Neutrophil (primary cell): Measurements from ENCODE around the gene NRG3.

Experiments
- H3K27ac ChIP-seq: fragments of 200-600 bp; sonication (generic); 2 replicates; pipeline ENCODE4 v1.5.1; 2016; ENCODE audit warnings: mild to moderate bottlenecking, moderate library complexity
- H3K27me3 ChIP-seq: fragments of 200-600 bp; sonication (generic); 2 replicates; pipeline ENCODE4 v1.6.0; 2016; ENCODE audit warnings: mild to moderate bottlenecking
- H3K36me3 ChIP-seq: fragments of 200-600 bp; sonication (generic); 2 replicates; pipeline ENCODE4 v1.5.1; 2017
- H3K4me1 ChIP-seq, 2 experiments: fragments of 200-600 bp in 1 of 2; sonication (generic) in 1 of 2; 1 replicate in 1 of 2; 2 replicates in 1 of 2; pipeline versions ENCODE4 v1.5.1 to v1.6.1; 2013 to 2016; ENCODE audit warnings: low read depth in 1 of 2, low read length in 1 of 2, mild to moderate bottlenecking in 1 of 2, moderate library complexity in 1 of 2; ENCODE audit not compliant: control insufficient read depth in 1 of 2, insufficient read depth in 1 of 2
- H3K4me3 ChIP-seq, 2 experiments: fragments of 200-600 bp in 1 of 2; sonication (generic) in 1 of 2; 1 replicate in 1 of 2; 2 replicates in 1 of 2; pipeline ENCODE4 v1.5.1; 2013 to 2016; ENCODE audit warnings: low read depth in 1 of 2, low read length in 1 of 2, mild to moderate bottlenecking in 1 of 2, moderate library complexity in 1 of 2
- H3K9me3 ChIP-seq: fragments of 200-600 bp; sonication (generic); 2 replicates; pipeline ENCODE4 v1.5.1; 2016
- TF ChIP-seq, protein P1 (sequence below): fragments of 200-600 bp; sonication (generic); IDR thresholded peaks from 2 replicates; pipeline ENCODE4 v1.5.1; 2016; ENCODE audit warnings: antibody characterized with exemption

NRG3 gene

DNA sequence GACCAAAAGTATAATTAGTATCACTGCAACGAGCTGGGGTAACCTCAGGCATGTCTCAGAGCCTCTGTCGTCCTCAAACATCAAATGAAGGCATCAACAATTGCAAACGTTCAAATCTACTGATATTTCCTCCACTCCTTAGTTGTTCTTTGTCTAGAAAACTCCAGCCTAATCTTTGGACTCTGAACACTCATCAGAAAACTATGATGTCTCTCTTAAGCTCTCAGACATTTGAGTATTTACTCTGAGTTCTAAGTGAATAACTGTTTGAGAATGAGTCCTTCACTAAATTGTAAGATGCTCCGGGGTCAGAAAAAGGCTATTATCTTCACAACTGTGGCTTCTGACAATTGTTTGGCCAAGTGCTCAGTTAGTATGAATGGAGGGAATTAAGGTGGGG, 536.4 kb downstream of the NRG3 start:
- no peaks in the 10 kb centered on the region for H3K27me3 ChIP-seq
- no peak overlapping the region for H3K27ac ChIP-seq
- H3K4me1 ChIP-seq: no peaks in the 10 kb centered on the region
- H3K9me3 ChIP-seq: no peaks in the 10 kb centered on the region
- H3K36me3 ChIP-seq: no peaks in the 10 kb centered on the region
- H3K4me3 ChIP-seq: no peak overlapping the region
- TF ChIP-seq, protein P1, sequence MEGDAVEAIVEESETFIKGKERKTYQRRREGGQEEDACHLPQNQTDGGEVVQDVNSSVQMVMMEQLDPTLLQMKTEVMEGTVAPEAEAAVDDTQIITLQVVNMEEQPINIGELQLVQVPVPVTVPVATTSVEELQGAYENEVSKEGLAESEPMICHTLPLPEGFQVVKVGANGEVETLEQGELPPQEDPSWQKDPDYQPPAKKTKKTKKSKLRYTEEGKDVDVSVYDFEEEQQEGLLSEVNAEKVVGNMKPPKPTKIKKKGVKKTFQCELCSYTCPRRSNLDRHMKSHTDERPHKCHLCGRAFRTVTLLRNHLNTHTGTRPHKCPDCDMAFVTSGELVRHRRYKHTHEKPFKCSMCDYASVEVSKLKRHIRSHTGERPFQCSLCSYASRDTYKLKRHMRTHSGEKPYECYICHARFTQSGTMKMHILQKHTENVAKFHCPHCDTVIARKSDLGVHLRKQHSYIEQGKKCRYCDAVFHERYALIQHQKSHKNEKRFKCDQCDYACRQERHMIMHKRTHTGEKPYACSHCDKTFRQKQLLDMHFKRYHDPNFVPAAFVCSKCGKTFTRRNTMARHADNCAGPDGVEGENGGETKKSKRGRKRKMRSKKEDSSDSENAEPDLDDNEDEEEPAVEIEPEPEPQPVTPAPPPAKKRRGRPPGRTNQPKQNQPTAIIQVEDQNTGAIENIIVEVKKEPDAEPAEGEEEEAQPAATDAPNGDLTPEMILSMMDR: no peak

GRCh38 chr10:82420001-82420400, 545.0 kb downstream of the NRG3 start:
- Histone ChIP-seq H3K36me3 (no peaks in the 10 kb centered on the region), H3K27ac (no peak overlapping the region), H3K4me3 (no peak overlapping the region), H3K4me1 (no peaks in the 10 kb centered on the region), H3K9me3 (no peaks in the 10 kb centered on the region), H3K27me3 (no peaks in the 10 kb centered on the region)
- TF ChIP-seq, protein P1: no peak

DNA sequence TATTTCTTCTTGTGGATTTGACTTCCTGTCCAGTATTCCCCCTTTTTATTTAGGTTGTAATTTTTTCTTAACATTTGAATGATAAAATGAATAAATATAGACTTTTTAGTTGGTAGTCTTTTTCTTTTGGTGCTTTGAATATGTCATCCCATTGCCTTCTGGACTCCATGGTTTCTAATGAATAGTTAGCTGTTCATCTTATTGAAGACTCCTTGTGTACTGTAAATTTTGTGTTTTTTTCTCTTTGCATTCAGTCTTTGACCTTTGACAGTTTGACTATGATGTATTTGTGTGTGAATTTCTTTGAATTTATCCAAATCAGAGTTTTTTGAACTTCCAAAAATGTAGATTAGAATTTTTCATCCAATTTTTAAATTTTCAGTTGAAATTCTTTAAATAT, 554.3 kb downstream of the NRG3 start:
- Histone ChIP-seq H3K27me3 (no peaks in the 10 kb centered on the region), H3K27ac (no peak overlapping the region), H3K9me3 (no peaks in the 10 kb centered on the region), H3K36me3 (no peaks in the 10 kb centered on the region), H3K4me1 (no peaks in the 10 kb centered on the region), H3K4me3 (no peak overlapping the region)
- TF ChIP-seq, protein P1: no peak

DNA sequence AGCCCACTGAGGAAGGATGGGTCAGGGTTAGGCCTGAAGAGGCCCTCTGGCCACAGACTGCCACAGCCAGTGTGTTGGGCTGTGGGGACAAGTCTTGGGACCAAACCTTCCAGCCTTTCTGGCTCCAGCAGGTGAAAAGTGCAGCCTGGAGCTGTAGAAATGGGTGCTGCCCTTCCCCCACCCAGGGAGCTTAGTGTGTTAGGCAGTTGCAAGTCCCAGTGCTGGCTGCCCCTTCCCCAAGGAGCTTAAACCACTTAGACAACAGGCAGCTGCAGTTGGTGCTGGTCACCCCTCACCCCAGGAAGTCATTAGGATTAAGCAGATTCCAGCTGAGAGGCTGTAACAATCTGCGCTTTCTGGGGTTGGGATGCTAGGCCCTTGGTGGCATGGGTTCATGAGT, 563.3 kb downstream of the NRG3 start:
- TF ChIP-seq, protein P1: no peak
- Histone ChIP-seq H3K36me3 (no peaks in the 10 kb centered on the region), H3K4me1 (no peaks in the 10 kb centered on the region), H3K4me3 (no peak overlapping the region), H3K27ac (no peak overlapping the region), H3K9me3 (no peaks in the 10 kb centered on the region), H3K27me3 (no peaks in the 10 kb centered on the region)

- Histone ChIP-seq H3K36me3 (no peaks in the 10 kb centered on the region), H3K27ac (no peak overlapping the region), H3K9me3 (no peaks in the 10 kb centered on the region), H3K4me1 (no peaks in the 10 kb centered on the region), H3K27me3 (no peaks in the 10 kb centered on the region), H3K4me3 (no peak overlapping the region)
- TF ChIP-seq, protein P1: no peak
Measured at GRCh38 chr10:82440775-82441174, 565.8 kb downstream of the NRG3 start.

DNA sequence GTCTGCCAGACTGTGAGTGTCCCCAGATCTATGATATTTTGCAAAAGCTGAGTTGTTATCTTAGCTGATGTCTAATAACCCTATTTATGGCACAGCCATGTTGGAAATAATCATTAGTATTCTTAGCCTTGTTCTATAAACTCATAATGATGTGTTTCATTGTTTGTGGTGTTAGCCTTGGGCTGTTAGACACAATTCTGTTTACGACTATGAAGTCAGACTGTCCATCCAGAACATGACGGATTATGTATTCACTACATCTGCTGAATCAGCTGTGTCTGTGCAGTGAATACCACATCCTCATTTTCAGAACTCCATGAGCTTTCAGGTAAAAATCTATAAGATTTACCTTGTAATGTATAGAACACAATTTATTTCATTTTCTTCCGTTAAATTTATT, 577.1 kb downstream of the NRG3 start:
- TF ChIP-seq, protein P1: no peak
- Histone ChIP-seq H3K4me1 (no peaks in the 10 kb centered on the region), H3K4me3 (no peak overlapping the region), H3K36me3 (no peaks in the 10 kb centered on the region), H3K27ac (no peak overlapping the region), H3K27me3 (no peaks in the 10 kb centered on the region), H3K9me3 (no peaks in the 10 kb centered on the region)
